Measurements from ENCODE around the gene ITSN2.

DNA sequence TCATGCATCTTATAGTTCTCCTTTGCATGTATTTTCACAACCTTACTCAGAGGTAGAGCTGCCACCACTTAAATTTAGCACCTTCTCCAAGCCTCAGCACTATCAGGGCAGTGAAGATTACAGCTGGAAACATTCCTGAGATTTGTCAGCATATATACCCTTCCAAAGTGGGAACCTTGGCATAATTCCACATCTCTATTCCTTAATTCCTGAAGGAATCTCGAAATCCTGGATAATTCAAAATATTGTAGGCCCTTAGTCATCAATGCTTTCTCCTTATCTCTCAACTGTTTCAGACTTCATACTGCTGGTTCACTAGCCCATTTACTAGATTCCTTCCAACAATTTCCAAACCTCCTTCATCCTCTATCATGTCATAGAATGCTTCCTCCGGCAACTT, 87.4 kb downstream of the ITSN2 start:
- TF ChIP-seq CTCF (conservative IDR thresholded peaks at IDR 0.05 in 1 of 2, IDR thresholded peaks at IDR 0.05 in 1 of 2; ENCODE audit: extremely low read depth in 1 of 2, insufficient read depth in 1 of 2, low read depth in 1 of 2, low read length in 2 of 2) (no peak), EZH2 (IDR thresholded peaks at IDR 0.05; ENCODE audit: borderline replicate concordance, low read length) (no peak)
